IMR-90 (cell line): ENCODE results near the gene CHRNA3.
"Not testable (repeated sequence)": the region's sequence is repeated elsewhere in the genome, so short reads cannot be mapped to it uniquely, and the experiment has no call there.

Experiments
- BHLHE40 ChIP-seq: fragments of 150-350 bp; IDR thresholded peaks from 2 replicates; pipeline ENCODE4 v1.6.1; 2016; ENCODE audit warnings: mild to moderate bottlenecking, low read depth, low read length
- CEBPB ChIP-seq: IDR thresholded peaks from 2 replicates; pipeline ENCODE4 v1.6.1; 2012; ENCODE audit warnings: low read depth, low read length, improper control_type of control experiment
- CHD1 ChIP-seq: IDR thresholded peaks from 2 replicates; pipeline ENCODE4 v1.6.1; 2012; ENCODE audit warnings: low read depth, low read length, improper control_type of control experiment
- CTCF ChIP-seq: conservative IDR thresholded peaks from 2 replicates; pipeline ENCODE4 v1.5.1; 2012; ENCODE audit warnings: mild to moderate bottlenecking, low read depth, low read length, improper control_type of control experiment
- FOS ChIP-seq: fragments of 150-350 bp; IDR thresholded peaks from 2 replicates; pipeline ENCODE4 v1.6.1; 2016; ENCODE audit warnings: low read depth, low read length
- MAFK ChIP-seq: IDR thresholded peaks from 2 replicates; pipeline ENCODE4 v1.6.1; 2012; ENCODE audit warnings: low read depth, low read length, improper control_type of control experiment
- MXI1 ChIP-seq: IDR thresholded peaks from 2 replicates; pipeline ENCODE4 v1.6.1; 2012; ENCODE audit warnings: low read depth, mild to moderate bottlenecking, low read length, moderate library complexity, borderline replicate concordance
- POLR2A ChIP-seq: IDR thresholded peaks from 2 replicates; pipeline ENCODE4 v1.6.1; 2012; ENCODE audit warnings: mild to moderate bottlenecking, low read depth, low read length
- RAD21 ChIP-seq: IDR thresholded peaks from 2 replicates; pipeline ENCODE4 v1.6.1; 2012; ENCODE audit warnings: low read length, improper control_type of control experiment
- RFX5 ChIP-seq: IDR thresholded peaks from 2 replicates; pipeline ENCODE4 v1.8.0; 2012; ENCODE audit warnings: low read depth, mild to moderate bottlenecking, low read length, moderate library complexity
- USF2 ChIP-seq: fragments of 150-350 bp; IDR thresholded peaks from 2 replicates; pipeline ENCODE4 v1.6.1; 2017; ENCODE audit warnings: mild to moderate bottlenecking, antibody characterized with exemption, low read length, low read depth

GRCh38 chr15:78560201-78560600, 60.6 kb downstream of the CHRNA3 start:
- TF ChIP-seq POLR2A, CTCF, RAD21, MAFK, MXI1, CEBPB, USF2, FOS, RFX5, CHD1, BHLHE40: not testable (repeated sequence)
